Mucosa of stomach (tissue), 1 donor: ENCODE results near the gene EPO.

Experiments used
- H3K27me3 ChIP-seq: one replicate; pipeline ENCODE4 v1.7.0; 2013; ENCODE audit warnings: mild to moderate bottlenecking, low read length; ENCODE audit not compliant: control insufficient read depth, insufficient read depth
- H3K36me3 ChIP-seq: one replicate; pipeline ENCODE4 v1.7.0; 2013; ENCODE audit warnings: low read length; ENCODE audit not compliant: control insufficient read depth, insufficient read depth
- H3K4me1 ChIP-seq: one replicate; pipeline ENCODE4 v1.7.0; 2013; ENCODE audit warnings: mild to moderate bottlenecking, low read length; ENCODE audit not compliant: control insufficient read depth, insufficient read depth
- H3K4me3 ChIP-seq: one replicate; pipeline ENCODE4 v1.7.0; 2013; ENCODE audit warnings: low read length
- H3K9ac ChIP-seq: one replicate; pipeline ENCODE4 v1.7.0; 2013; ENCODE audit warnings: mild to moderate bottlenecking, low read length, moderate library complexity
- H3K9me3 ChIP-seq: one replicate; pipeline ENCODE4 v1.7.0; 2013; ENCODE audit warnings: mild to moderate bottlenecking, low read length, moderate library complexity; ENCODE audit not compliant: control insufficient read depth
- donor health status: Pancreatic carcinoma.

The EPO gene

GRCh38 chr7:100768784-100769183, 48.5 kb downstream of the EPO start:
- no peak overlapping the region for H3K4me3 ChIP-seq
- no peaks in the 10 kb centered on the region for H3K36me3 ChIP-seq
- H3K9ac ChIP-seq: no peak overlapping the region
- H3K4me1 ChIP-seq: no peaks in the 10 kb centered on the region
- no peaks in the 10 kb centered on the region for H3K9me3 ChIP-seq
- H3K27me3 ChIP-seq: no peaks in the 10 kb centered on the region
